WI38 (cell line): Measurements from ENCODE around the gene KIF18A.

Experiments
- H3K4me3 ChIP-seq: 2 replicates; pipeline ENCODE4 v1.5.1; 2011; ENCODE audit warnings: low read depth, mild to moderate bottlenecking, control low read depth, low read length
- TF ChIP-seq, protein P1 (sequence below): IDR thresholded peaks from 2 replicates; pipeline ENCODE4 v1.5.1; 2012; ENCODE audit warnings: low read depth, mild to moderate bottlenecking, control low read depth, low read length

KIF18A gene

GRCh38 chr11:28123151-28123581 is 15.2 kb upstream of the KIF18A start:
- TF ChIP-seq, protein P1, sequence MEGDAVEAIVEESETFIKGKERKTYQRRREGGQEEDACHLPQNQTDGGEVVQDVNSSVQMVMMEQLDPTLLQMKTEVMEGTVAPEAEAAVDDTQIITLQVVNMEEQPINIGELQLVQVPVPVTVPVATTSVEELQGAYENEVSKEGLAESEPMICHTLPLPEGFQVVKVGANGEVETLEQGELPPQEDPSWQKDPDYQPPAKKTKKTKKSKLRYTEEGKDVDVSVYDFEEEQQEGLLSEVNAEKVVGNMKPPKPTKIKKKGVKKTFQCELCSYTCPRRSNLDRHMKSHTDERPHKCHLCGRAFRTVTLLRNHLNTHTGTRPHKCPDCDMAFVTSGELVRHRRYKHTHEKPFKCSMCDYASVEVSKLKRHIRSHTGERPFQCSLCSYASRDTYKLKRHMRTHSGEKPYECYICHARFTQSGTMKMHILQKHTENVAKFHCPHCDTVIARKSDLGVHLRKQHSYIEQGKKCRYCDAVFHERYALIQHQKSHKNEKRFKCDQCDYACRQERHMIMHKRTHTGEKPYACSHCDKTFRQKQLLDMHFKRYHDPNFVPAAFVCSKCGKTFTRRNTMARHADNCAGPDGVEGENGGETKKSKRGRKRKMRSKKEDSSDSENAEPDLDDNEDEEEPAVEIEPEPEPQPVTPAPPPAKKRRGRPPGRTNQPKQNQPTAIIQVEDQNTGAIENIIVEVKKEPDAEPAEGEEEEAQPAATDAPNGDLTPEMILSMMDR, result no peak
- H3K4me3 ChIP-seq, result no peak overlapping the region

DNA sequence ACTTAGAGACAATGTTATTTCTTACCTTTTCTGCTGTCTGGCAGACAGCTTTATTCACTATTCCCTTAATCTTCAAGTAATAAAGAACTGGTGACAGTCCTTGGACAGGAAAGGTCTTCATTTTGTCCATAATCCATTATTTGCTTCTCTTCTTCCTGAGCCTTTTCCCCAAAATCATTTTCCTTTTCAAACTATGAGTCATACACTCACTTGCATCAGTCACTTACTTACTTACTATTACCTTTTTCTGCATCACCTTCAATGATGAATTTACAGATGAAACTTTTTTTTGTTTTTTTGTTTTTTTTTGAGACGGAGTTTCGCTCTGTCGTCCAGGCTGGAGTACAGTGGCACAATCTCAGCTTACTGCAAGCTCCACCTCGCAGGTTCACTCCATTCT is 9.8 kb upstream of the KIF18A start:
- H3K4me3 ChIP-seq, result no peak overlapping the region
- TF ChIP-seq, protein P1, result no peak

DNA sequence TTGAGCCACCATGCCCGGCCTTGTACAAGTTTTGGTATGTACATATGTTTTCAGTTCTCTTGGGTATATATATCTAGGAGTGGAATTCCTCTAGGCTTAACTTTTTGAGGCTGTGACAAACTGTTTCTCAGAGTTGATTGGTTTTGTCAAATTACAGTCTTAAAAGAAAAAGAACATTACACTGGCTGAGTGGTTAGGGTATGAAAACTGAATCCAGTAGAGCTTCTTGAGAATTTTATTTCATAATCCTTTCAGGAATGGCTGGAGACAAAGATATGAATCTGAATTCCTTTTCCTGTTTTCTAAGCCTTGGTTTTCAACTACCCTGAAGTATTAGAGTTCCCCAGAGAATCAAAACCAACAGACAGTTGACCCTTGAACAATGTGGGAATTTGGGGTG is 6.8 kb upstream of the KIF18A start:
- TF ChIP-seq, protein P1, result no peak
- no peak overlapping the region for H3K4me3 ChIP-seq

DNA sequence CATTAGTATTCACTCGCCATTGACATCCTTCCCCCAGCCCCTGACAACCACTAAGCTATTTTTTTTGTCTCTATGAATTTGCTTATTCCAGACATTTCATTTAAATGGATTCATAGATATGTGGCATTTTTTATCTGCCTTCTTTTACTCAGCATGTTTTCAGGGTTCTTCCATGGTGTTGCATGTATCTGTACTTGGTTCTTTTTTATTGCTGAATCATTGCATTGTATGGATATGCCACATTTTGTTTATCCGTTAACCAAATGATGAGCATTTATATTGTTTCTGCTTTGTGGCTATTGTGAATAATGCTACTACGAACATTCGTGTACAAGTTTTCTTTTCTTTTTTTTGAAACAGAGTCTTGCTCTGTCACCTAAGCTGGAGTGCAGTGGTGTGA is 6.2 kb upstream of the KIF18A start:
- TF ChIP-seq, protein P1, result no peak
- H3K4me3 ChIP-seq, result no peak overlapping the region

DNA sequence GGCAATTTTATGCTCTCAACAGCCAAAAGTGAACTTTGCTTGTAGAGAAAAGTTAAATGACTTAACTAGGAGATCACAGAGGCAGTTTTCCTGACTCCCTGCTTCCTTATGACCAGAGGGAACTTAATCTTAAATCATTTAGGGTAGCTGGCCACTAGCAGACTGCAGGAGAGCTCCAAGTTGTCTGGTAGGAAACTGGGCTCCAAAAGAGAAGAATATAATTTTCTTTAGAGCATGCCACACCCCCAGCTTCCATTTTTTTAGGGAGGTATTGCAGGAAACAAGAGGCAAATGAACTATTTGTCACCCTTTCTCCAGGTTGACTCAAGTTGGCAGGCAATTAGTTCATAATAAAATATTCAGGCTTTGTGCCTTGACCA is 2.9 kb upstream of the KIF18A start:
- H3K4me3 ChIP-seq, result peak overlapping the region; percentile 73
- TF ChIP-seq, protein P1, result no peak

- H3K4me3 ChIP-seq, result peak overlapping the region; percentile 73
- TF ChIP-seq, protein P1, result no peak
Observed at GRCh38 chr11:28110108-28110820, 2.3 kb upstream of the KIF18A start.

GRCh38 chr11:28108958-28109357 is 1.0 kb upstream of the KIF18A start:
- TF ChIP-seq, protein P1, result no peak
- peak overlapping the region; percentile 89; the same call in 1 of the 2 replicates for H3K4me3 ChIP-seq
